HG03457 (cell line): ENCODE data around the gene LRRC52.

Source experiments
- ATAC-seq: cut with Tn5 transposase; IDR thresholded peaks from one replicate; pipeline ENCODE4 v1.9.1; 2021; ENCODE audit warnings: moderate number of reproducible peaks; ENCODE audit not compliant: unreplicated experiment

Gene LRRC52

DNA sequence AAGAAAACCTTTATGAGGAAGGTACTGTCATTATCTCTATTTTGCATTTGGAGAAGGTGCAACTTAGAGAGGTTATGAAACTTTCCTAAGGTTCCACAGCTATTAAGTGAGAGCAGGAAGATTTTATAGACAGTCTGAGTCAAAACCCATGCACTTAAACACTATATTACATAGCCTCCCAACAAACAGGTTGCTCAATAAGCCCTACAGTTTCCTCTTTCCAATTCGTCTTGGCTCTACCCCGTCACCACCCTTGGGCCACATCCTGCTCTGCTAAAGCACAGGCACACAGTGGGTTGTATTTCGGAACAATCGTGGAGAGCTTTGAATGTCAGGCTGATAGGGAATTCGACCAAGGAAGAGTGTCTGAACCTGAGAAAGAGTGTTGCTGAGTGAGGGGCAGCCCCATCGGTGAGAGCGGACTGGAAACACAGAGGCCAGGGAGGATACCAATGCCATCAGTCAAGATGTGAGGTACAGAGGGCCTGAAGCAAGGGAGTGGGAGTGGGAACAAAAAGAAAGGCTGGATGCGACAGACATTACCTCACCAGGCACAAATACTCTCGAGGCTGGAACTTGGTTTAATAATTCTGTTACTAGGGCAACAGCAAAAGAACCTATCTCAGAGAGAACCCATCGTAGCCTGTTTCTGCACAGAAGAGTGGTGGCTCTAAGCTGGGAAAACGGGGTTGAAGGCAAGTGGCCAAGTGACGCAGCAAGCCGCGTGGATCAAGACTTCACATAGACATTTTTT, 6.3 kb upstream of the LRRC52 start:
- no peak for ATAC-seq

GRCh38 chr1:165539306-165539705, 4.5 kb upstream of the LRRC52 start:
- no peak for ATAC-seq

GRCh38 chr1:165539908-165540307, 3.9 kb upstream of the LRRC52 start:
- ATAC-seq: no peak

GRCh38 chr1:165542015-165542631, 1.7 kb upstream of the LRRC52 start:
- no peak for ATAC-seq

- ATAC-seq: no peak
Observed at GRCh38 chr1:165542647-165543046, 1.2 kb upstream of the LRRC52 start.

DNA sequence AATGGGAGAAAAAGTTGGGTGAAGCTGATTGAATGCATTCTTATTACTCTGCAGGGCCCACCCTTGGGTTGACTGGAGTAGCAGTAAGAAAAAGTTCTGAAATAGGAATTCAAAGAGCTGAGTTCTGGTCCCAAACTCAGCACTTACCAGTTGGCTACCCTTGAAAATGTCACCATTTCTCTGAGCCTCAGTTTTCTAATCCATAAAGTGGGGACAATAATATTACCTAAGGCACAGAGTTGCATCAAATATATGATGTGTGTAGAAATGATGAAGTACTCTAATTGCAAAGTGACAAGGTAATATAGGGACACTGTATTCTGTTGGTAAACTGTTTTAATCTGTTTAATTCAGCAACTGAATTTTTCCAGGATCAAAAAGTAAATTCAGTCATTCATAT, 1.2 kb downstream of the LRRC52 start:
- ATAC-seq: no peak

GRCh38 chr1:165545974-165546373, 2.2 kb downstream of the LRRC52 start:
- ATAC-seq: no peak

DNA sequence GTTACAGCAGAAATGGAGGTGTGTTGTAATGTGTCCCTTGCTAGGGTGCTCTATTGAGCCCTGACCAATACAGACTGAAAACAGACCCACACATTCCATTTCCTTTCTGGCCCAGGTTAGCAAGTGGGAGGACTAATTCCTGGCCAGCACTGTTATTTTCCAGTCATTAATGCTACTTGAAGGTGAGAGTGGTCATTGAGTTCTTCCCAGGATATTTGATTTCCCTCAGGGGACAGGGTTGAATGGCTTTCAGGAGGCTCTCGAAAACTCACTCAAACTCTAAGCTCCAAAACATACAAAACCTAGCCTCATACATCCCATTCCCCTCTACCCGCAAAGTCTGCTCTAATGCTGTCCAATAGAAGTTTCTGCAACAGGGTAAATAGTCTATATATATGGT, 6.2 kb downstream of the LRRC52 start:
- ATAC-seq: no peak

DNA sequence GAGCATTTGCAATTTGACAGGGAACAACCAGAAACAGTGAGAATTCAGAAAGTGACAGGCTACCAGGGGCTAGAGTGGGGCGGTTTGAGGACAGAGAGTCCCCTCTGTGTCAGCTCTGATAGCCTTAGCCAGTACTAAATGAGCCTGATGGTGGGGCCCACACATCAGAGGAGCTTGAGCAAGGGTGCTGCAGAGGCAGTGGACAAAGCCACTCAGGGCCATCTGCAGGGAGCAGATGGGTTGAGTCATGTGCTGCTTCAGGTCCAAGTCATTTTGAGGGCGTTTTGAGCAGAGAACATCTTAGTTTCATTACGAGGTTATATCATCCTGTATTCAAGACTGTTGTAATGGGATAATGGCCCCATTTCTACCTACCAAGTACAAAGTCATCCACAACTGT, 7.7 kb downstream of the LRRC52 start:
- no peak for ATAC-seq

GRCh38 chr1:165560883-165561656, 17.3 kb downstream of the LRRC52 start:
- ATAC-seq: no peak

DNA sequence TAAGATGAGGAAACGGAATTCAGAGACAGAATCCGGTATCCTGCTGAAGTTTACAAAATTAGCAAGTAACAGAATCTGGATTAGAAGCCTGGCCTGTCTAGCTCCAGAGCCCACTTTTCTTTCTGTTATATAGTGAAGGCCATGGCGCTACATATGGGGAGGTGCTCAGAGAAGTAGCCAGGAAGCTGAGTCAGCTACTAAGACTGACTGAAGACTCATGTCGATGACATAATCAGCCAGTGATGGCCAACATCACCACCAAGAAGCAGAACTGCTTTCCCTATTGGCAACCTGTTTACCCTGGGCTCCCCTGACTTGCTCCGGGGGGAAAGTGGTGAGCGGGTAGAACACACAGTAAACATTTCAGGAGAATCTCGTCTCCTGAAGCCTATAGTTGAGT, 18.8 kb downstream of the LRRC52 start:
- no peak for ATAC-seq

- no peak for ATAC-seq
Observed at GRCh38 chr1:165563551-165563950, 19.8 kb downstream of the LRRC52 start.

- no peak for ATAC-seq
Observed at GRCh38 chr1:165564561-165564960, 20.8 kb downstream of the LRRC52 start.

- no peak for ATAC-seq
Observed at GRCh38 chr1:165565751-165566490, 22.1 kb downstream of the LRRC52 start.

DNA sequence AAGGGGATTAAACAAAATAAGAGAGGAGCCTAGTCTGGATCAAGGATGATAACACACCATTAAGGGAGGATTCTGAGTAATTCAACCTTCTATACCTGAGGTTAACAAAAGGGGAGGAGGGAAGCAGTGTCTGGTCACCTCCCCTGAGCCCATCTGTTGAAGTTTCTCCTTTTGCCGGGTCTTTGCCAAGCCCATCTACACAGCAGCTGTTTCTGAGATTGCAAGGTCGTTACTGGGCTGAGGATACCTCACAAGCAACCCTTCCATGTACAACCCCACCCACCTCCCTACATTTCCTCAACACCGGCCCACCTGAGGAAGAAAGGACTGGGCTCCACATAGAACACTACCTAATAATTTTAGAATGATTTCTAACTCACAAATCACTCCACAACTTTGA, 26.3 kb downstream of the LRRC52 start:
- no peak for ATAC-seq

- ATAC-seq: no peak
Observed at GRCh38 chr1:165573787-165574186, 30.0 kb downstream of the LRRC52 start.

DNA sequence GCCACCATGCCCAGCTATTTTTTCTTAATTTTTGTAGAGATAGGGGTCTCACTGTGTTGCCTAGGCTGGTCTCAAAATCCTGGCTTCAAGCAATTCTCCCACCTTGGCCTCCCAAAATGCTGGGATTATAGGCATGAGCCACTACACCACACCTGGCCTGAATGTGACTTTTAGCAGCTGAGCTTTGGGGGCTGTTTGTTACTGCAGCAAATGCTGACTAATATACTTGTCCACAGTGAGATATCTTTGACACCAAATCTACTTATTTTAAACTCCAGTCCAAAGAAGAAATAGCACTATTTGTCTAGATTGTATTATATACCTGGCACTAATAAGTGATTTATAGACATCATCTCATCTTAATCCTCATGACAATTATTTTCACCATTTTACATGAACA, 30.5 kb downstream of the LRRC52 start:
- no peak for ATAC-seq

- ATAC-seq: no peak
Observed at GRCh38 chr1:165575468-165576099, 31.8 kb downstream of the LRRC52 start.

DNA sequence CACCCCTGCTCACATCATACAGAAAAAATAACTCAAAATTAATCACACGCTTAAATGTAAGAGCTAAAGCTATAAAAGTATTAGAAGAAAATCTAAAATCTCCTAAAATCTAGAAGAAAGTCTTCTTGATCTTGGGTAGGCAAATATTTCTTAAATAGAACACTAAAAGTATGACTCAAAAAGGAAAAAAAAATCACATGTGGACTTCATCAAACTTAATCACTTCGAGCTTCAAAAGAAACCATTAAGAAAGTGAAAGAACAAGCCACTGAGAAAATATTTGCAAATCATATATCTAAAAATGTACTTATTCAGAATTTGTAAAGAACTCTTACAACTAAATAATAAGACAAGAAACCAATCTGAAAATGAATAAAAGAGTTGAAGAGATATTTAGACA, 32.7 kb downstream of the LRRC52 start:
- no peak for ATAC-seq

GRCh38 chr1:165577707-165578106, 33.9 kb downstream of the LRRC52 start:
- ATAC-seq: no peak
